Ishikawa (cell line): Measurements from ENCODE around the gene BACH2.

Experiments used
- CREB1 ChIP-seq: IDR thresholded peaks from 2 replicates; pipeline ENCODE4 v1.6.1; 2012; ENCODE audit warnings: low read depth
- EP300 ChIP-seq: IDR thresholded peaks from 2 replicates; pipeline ENCODE4 v1.6.1; 2012; ENCODE audit warnings: borderline replicate concordance
- YY1 ChIP-seq: IDR thresholded peaks from 2 replicates; pipeline ENCODE4 v1.6.1; 2012; ENCODE audit warnings: low read depth
- TF ChIP-seq, protein P1 (sequence below): IDR thresholded peaks from 2 replicates; pipeline ENCODE4 v1.6.1; 2012; ENCODE audit warnings: low read depth, mild to moderate bottlenecking

DNA sequence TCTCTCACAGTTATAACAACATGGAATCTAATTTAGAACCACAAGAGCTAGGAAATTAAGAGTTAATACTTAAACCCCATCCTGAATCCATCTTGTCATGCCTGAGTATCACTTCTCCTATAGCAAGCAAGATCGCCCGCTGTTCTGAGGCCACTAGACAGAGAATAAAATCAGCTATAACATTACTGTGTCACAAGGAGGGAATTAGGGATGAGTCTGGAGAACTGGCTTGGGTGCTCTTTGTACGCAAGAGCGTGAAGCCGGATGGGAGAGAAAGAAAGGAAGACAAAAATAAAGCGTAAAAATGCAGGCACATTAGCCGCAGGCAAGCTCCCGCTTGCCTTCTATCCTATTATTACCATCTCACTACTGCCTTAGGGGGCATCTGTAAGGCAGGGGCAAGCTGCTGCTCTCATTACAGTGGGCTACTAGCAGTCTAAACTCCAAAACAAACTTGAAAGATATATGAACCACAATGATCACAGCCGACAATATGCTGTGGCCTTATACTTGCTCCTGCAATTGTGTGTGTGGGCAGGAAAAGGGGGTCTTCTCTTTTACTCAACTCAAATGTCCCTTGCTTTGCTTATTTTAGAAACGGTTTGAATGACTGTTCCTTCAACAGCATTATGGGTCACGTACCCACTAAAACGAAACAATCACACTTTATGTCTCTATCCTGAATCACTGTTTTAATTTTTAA, 320.5 kb downstream of the BACH2 start:
- TF ChIP-seq, protein P1, sequence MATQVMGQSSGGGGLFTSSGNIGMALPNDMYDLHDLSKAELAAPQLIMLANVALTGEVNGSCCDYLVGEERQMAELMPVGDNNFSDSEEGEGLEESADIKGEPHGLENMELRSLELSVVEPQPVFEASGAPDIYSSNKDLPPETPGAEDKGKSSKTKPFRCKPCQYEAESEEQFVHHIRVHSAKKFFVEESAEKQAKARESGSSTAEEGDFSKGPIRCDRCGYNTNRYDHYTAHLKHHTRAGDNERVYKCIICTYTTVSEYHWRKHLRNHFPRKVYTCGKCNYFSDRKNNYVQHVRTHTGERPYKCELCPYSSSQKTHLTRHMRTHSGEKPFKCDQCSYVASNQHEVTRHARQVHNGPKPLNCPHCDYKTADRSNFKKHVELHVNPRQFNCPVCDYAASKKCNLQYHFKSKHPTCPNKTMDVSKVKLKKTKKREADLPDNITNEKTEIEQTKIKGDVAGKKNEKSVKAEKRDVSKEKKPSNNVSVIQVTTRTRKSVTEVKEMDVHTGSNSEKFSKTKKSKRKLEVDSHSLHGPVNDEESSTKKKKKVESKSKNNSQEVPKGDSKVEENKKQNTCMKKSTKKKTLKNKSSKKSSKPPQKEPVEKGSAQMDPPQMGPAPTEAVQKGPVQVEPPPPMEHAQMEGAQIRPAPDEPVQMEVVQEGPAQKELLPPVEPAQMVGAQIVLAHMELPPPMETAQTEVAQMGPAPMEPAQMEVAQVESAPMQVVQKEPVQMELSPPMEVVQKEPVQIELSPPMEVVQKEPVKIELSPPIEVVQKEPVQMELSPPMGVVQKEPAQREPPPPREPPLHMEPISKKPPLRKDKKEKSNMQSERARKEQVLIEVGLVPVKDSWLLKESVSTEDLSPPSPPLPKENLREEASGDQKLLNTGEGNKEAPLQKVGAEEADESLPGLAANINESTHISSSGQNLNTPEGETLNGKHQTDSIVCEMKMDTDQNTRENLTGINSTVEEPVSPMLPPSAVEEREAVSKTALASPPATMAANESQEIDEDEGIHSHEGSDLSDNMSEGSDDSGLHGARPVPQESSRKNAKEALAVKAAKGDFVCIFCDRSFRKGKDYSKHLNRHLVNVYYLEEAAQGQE: no peak
- TF ChIP-seq CREB1 (no peak), YY1 (no peak), EP300 (no peak)
